DOHH2 (cell line): ENCODE data around the gene CFAP97.

Source experiments
- H3F3A ChIP-seq: fragments of 200-600 bp; sonication (generic), shearing (Covaris generic); 2 replicates; pipeline ENCODE4 v1.6.0; 2016; ENCODE audit warnings: antibody characterized with exemption, mild to moderate bottlenecking; ENCODE audit not compliant: control insufficient read depth, insufficient read depth
- H3K27ac ChIP-seq: fragments of 200-600 bp; sonication (generic); 2 replicates; pipeline ENCODE4 v1.5.1; 2014; ENCODE audit warnings: low read depth, mild to moderate bottlenecking, low read length, moderate library complexity
- H3K27me3 ChIP-seq: fragments of 200-600 bp; sonication (generic); 2 replicates; pipeline ENCODE4 v1.6.1; 2014; ENCODE audit warnings: mild to moderate bottlenecking, low read length, mixed read lengths; ENCODE audit not compliant: control insufficient read depth
- H3K36me3 ChIP-seq: fragments of 200-600 bp; sonication (generic); 2 replicates; pipeline ENCODE4 v1.6.1; 2014; ENCODE audit warnings: mild to moderate bottlenecking, low read length, moderate library complexity, mixed read lengths; ENCODE audit not compliant: control insufficient read depth
- H3K4me1 ChIP-seq: fragments of 200-600 bp; sonication (generic); 2 replicates; pipeline ENCODE4 v1.6.1; 2014; ENCODE audit warnings: mild to moderate bottlenecking, low read length, mixed read lengths; ENCODE audit not compliant: control insufficient read depth
- H3K4me2 ChIP-seq: fragments of 200-600 bp; sonication (generic); 2 replicates; pipeline ENCODE4 v1.6.0; 2014; ENCODE audit warnings: mild to moderate bottlenecking, low read length, moderate library complexity
- H3K4me3 ChIP-seq: fragments of 200-600 bp; sonication (generic); 2 replicates; pipeline ENCODE4 v1.5.1; 2014; ENCODE audit warnings: mild to moderate bottlenecking, low read length, mixed read lengths
- H3K79me2 ChIP-seq: fragments of 200-600 bp; sonication (generic); 2 replicates; pipeline ENCODE4 v1.6.1; 2014; ENCODE audit warnings: mild to moderate bottlenecking, low read length, mixed read lengths; ENCODE audit not compliant: control insufficient read depth
- H3K9me2 ChIP-seq: fragments of 200-600 bp; sonication (generic); replicated peaks from 2 replicates; pipeline ENCODE4 v1.6.1; 2014; ENCODE audit warnings: mild to moderate bottlenecking, low read length, mixed read lengths; ENCODE audit not compliant: control insufficient read depth
- H3K9me3 ChIP-seq: fragments of 200-600 bp; sonication (generic); 2 replicates; pipeline ENCODE4 v1.6.1; 2014; ENCODE audit warnings: antibody characterized with exemption, low read length, mixed read lengths; ENCODE audit not compliant: control insufficient read depth, insufficient read depth
- H4K20me1 ChIP-seq: fragments of 200-600 bp; sonication (generic); 2 replicates; pipeline ENCODE4 v1.6.0; 2014; ENCODE audit warnings: low read depth, mild to moderate bottlenecking, antibody characterized with exemption, low read length, moderate library complexity; ENCODE audit not compliant: control insufficient read depth, insufficient read depth
- CTCF ChIP-seq: fragments of 200-600 bp; sonication (generic); IDR thresholded peaks from one replicate; pipeline ENCODE4 v1.5.1; 2014; ENCODE audit warnings: antibody characterized with exemption, mild to moderate bottlenecking, low read depth, low read length; ENCODE audit not compliant: poor library complexity, severe bottlenecking
- EZH2phosphoT487 ChIP-seq: fragments of 200-600 bp; sonication (generic); IDR thresholded peaks from 2 replicates; pipeline ENCODE4 v1.6.1; 2017; ENCODE audit warnings: borderline replicate concordance, mild to moderate bottlenecking, antibody characterized with exemption, low read length, moderate library complexity, mixed read lengths

CFAP97 gene

DNA sequence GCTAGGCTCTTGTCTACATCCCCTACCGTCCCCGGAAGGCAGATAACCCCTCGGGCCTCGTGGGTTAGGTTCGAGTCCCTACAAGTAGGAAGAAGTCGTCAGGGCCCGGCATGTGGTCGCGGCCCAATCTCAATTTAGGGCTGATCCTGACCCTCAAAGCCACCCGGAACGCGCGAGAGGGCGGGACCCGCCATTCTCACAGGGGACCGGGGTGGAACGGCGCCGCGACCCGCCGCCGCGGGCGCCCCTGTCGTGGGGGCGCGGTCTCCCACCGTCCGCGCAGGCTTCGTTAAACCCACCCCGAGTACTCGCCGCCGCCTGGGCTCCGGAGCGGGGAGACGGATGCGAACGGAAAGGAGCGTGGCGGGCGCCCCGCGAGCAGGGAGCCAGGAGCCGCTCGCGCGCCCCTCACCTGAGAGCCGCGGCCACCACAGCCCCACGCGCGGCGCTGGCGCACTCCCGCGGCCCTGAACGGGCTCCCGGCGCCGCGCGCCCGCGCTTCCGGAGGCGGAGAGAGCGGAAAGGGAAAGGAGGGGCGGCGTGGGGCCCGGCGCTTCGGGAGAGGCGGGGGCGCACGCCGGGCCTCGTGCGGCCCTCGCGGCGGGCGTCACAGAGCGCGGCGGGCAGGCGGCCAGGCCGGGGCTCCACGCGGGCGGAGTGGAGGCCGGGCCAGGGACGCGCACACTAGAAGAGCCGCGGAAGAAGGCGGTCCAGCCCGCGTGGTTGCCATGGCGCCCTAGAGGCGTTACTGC, at the start of gene CFAP97:
CFAP97 (minus strand) TSS at position 515 of the 752 bp plus-strand sequence. CDS start 12,804 bp downstream, outside the sequence.
- Histone ChIP-seq H3K4me1 (peaks cover 40% of the 10 kb centered on the region), H3K4me2 (peak within 1 kb of the TSS; percentile 100), H3K9me3 (no peaks in the 10 kb centered on the region), H4K20me1 (no peaks in the 10 kb centered on the region), H3K4me3 (peak within 1 kb of the TSS; percentile 92), H3K27ac (peak within 1 kb of the TSS; percentile 65), H3K27me3 (no peaks in the 10 kb centered on the region), H3K36me3 (peaks cover 10% of the 10 kb centered on the region), H3F3A (peaks cover 6% of the 10 kb centered on the region), H3K9me2 (no peaks in the 10 kb centered on the region), H3K79me2 (peaks cover 60% of the 10 kb centered on the region)
- TF ChIP-seq EZH2phosphoT487 (no peak), CTCF (no peak)

DNA sequence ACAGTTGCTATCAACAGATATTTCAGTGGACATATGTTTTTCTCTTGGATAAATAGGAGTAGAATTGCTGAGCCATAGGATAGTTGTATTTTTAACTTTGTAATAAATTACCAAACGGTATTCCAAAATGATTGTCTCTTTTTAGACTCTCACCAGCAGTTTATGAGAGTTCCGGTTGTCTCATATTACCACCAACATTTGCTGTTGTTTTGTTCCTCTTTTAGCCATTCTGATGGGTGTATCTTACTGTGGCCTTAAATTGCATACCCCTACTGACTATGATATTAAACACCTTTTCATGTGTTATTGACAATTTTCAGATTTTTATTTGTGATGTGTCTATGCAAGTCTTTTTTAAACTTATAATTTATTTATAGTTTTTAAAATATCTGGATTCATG, 45.3 kb upstream of the CFAP97 start:
- Histone ChIP-seq H3K4me1 (peaks cover 6% of the 10 kb centered on the region; the same call in 1 of the 2 replicates), H3F3A (no peaks in the 10 kb centered on the region), H3K36me3 (peaks cover 44% of the 10 kb centered on the region), H3K9me2 (no peaks in the 10 kb centered on the region), H3K27me3 (no peaks in the 10 kb centered on the region), H4K20me1 (no peaks in the 10 kb centered on the region; the same call in 1 of the 2 replicates), H3K27ac (no peak overlapping the region), H3K4me2 (no peak overlapping the region), H3K9me3 (no peaks in the 10 kb centered on the region), H3K4me3 (no peak overlapping the region), H3K79me2 (peaks cover 55% of the 10 kb centered on the region)
- TF ChIP-seq EZH2phosphoT487 (no peak), CTCF (no peak)

- Histone ChIP-seq H3K4me3 (no peak overlapping the region), H3K9me2 (no peaks in the 10 kb centered on the region), H3K27me3 (no peaks in the 10 kb centered on the region), H3K4me2 (no peak overlapping the region), H3K79me2 (peaks cover 56% of the 10 kb centered on the region), H3K27ac (no peak overlapping the region), H3F3A (no peaks in the 10 kb centered on the region), H3K36me3 (peaks cover 40% of the 10 kb centered on the region), H3K9me3 (no peaks in the 10 kb centered on the region), H4K20me1 (no peaks in the 10 kb centered on the region; the same call in 1 of the 2 replicates), H3K4me1 (peaks cover 6% of the 10 kb centered on the region; the same call in 1 of the 2 replicates)
- TF ChIP-seq CTCF (no peak), EZH2phosphoT487 (no peak)
Observed at GRCh38 chr4:185248393-185249039, 44.7 kb upstream of the CFAP97 start.
